Endothelial cell of umbilical vein (primary cell): ENCODE results near the gene TOMM5. TPM values are rescaled to one million over a fixed set of nuclear protein-coding genes. Genes with fewer than 3 reads are reported as not detected.

Experiments used
- BruUV-seq: library from RNA; stranded (reverse); fragments of 400-500 nt; replicated peaks from 2 replicates; lab custom pipeline; 2021; lab: Mats Ljungman, UMichigan
- CTCF ChIA-PET: fragments of 300-600, 350-600 bp; sonication (Branson Sonifier 250); formaldehyde crosslinking; loops from one replicate; lab custom pipeline; 2021; ENCODE audit warnings: antibody characterized with exemption, inconsistent platforms; lab: Charles Lee
- POLR2A ChIA-PET: fragments of 300-600, 350-600 bp; sonication (Branson Sonifier 250); formaldehyde crosslinking; loops from one replicate; lab custom pipeline; 2021; ENCODE audit warnings: antibody characterized with exemption, inconsistent platforms; lab: Charles Lee
- DNase-seq: peaks from one replicate; pipeline ENCODE4 v3.0.0-alpha.2; 2011; ENCODE audit warnings: low read depth, low spot score
- FAIRE-seq: peaks from 2 replicates; lab custom pipeline; 2011; peaks lifted over from hg19 to GRCh38; lab: Jason Lieb, UNC
- H2AFZ ChIP-seq: 2 replicates; pipeline ENCODE4 v1.6.0; 2012; ENCODE audit warnings: low read depth, low read length, control low read depth, inconsistent platforms
- H3K27ac ChIP-seq: 2 replicates; pipeline ENCODE4 v1.5.1; 2011; ENCODE audit warnings: low read depth, mild to moderate bottlenecking, control low read depth, low read length, moderate library complexity; ENCODE audit not compliant: insufficient read depth
- H3K27me3 ChIP-seq, 2 experiments: 2 replicates each; pipeline versions ENCODE4 v1.6.0 to v1.6.1; 2011; ENCODE audit warnings: low read length in 2 of 2, mixed read lengths in 1 of 2; ENCODE audit not compliant: control insufficient read depth in 2 of 2, insufficient read depth in 2 of 2
- H3K36me3 ChIP-seq, 2 experiments: 2 replicates in 1 of 2; 3 replicates in 1 of 2; pipeline ENCODE4 v1.5.1; 2011; ENCODE audit warnings: low read length in 2 of 2, mild to moderate bottlenecking in 1 of 2, moderate library complexity in 1 of 2; ENCODE audit not compliant: control insufficient read depth in 2 of 2, insufficient read depth in 2 of 2; ENCODE audit errors: extremely low read depth in 1 of 2
- H3K4me1 ChIP-seq: 3 replicates; pipeline ENCODE4 v1.5.1; 2011; ENCODE audit warnings: mild to moderate bottlenecking, low read length; ENCODE audit not compliant: control insufficient read depth, insufficient read depth; ENCODE audit errors: extremely low read depth
- H3K4me2 ChIP-seq: 2 replicates; pipeline ENCODE4 v1.6.1; 2011; ENCODE audit warnings: low read length, control low read depth, mixed read lengths; ENCODE audit not compliant: insufficient read depth
- H3K4me3 ChIP-seq, 3 experiments: fragments of 200-600 bp in 1 of 3; sonication (generic), shearing (Covaris generic) in 1 of 3; replicated peaks in 1 of 3; 2 replicates each; pipeline ENCODE4 v1.5.1; 2011 to 2016; ENCODE audit warnings: control low read depth in 3 of 3, low read length in 3 of 3, mild to moderate bottlenecking in 2 of 3, inconsistent platforms in 1 of 3, low read depth in 1 of 3, moderate library complexity in 1 of 3; ENCODE audit not compliant: insufficient read depth in 1 of 3
- H3K79me2 ChIP-seq: 2 replicates; pipeline ENCODE4 v1.6.0; 2012; ENCODE audit warnings: low read length, inconsistent platforms; ENCODE audit not compliant: control insufficient read depth, insufficient read depth
- H3K9ac ChIP-seq: replicated peaks from 2 replicates; pipeline ENCODE3; 2011; ENCODE audit warnings: low read length, control low read depth; ENCODE audit not compliant: insufficient read depth; ENCODE audit errors: extremely low read depth
- H3K9me1 ChIP-seq: replicated peaks from 3 replicates; pipeline ENCODE4 v1.6.0; 2011; ENCODE audit warnings: mild to moderate bottlenecking, low read length; ENCODE audit not compliant: control insufficient read depth, insufficient read depth; ENCODE audit errors: extremely low read depth
- H3K9me3 ChIP-seq: replicated peaks from 2 replicates; pipeline ENCODE4 v1.5.1; 2012; ENCODE audit warnings: low read length, inconsistent platforms; ENCODE audit not compliant: control insufficient read depth, insufficient read depth
- H4K20me1 ChIP-seq: replicated peaks from 2 replicates; pipeline ENCODE3; 2011; ENCODE audit warnings: mild to moderate bottlenecking, low read length; ENCODE audit not compliant: control insufficient read depth, insufficient read depth; ENCODE audit errors: extremely low read depth
- POLR2A ChIP-seq: IDR thresholded peaks from 2 replicates; pipeline ENCODE4 v1.6.1; 2012; ENCODE audit warnings: low read depth, mild to moderate bottlenecking, control low read depth, low read length
- dilution Hi-C: fragments of 300-500 bp; cut with MboI; formaldehyde crosslinking; loops from one replicate; pipeline ENCODE4 v1.15.0; 2019; ENCODE audit warnings: low sequenced_read_pairs; ENCODE audit not compliant: extremely low pct_ligation_motif_present
- intact Hi-C: fragments of 100-400 bp; cut with micrococcal nuclease; formaldehyde crosslinking; loops from one replicate; pipeline ENCODE4 v1.10.0; 2022
- polyA plus RNA-seq, 4 experiments: library from polyadenylated mRNA; depleted of rRNA in 3 of 4; stranded (reverse) in 3 of 4; unstranded in 1 of 4; fragments of >200 nt; gene quantifications; 2 replicates each; pipeline versions ENCODE4 v1.2.1 to v1.2.3, GENCODE V29; 2011 to 2012; ENCODE audit warnings: missing spikeins in 1 of 4
- total RNA-seq: library from RNA; stranded (reverse); gene quantifications from 2 replicates; pipeline ENCODE4 v1.2.3, GENCODE V29; 2021
- TF ChIP-seq, protein P1 (sequence below), 2 donors: IDR thresholded peaks; 1 replicate in 1 of 2; 2 replicates in 1 of 2; pipeline ENCODE4 v1.5.1; 2011; ENCODE audit warnings: low read length in 2 of 2, mild to moderate bottlenecking in 2 of 2, moderate library complexity in 2 of 2, control low read depth in 1 of 2, inconsistent platforms in 1 of 2, low read depth in 1 of 2; ENCODE audit not compliant: insufficient read depth in 1 of 2; ENCODE audit errors: extremely low read depth in 1 of 2

TOMM5 gene
- total and polyA plus RNA-seq, 2 donors (not counting 3 experiments of a cell fraction or from before 2014, with no cell fraction given) = 122 to 147 TPM

DNA sequence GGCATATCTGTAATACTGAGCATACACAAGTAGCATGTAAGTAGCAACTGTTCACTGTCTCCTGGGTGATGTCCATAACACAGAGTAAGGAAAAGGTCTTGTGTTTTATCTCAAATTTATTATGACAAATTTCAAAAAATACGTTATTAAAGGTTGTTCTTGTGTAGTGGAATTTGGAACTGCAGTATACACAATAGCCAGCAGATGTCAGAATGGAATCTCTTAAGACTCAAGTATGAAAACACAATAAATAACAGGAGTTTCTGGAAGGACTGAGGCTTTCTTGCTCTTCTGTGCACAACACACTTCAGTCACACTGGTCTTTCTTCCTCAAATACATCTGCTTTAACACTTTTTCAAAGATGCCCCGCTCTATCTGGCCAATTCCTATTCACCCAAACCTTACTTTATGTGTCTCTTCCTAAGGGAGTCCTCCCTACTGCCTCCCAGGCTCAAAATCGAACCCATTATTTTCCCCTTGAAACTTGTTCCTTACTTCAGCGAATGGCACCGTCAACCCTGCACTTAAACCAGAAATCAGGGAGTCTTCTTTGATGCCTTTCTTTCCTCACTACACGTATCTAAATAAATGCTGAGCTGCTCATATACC is 9.7 kb downstream of the TOMM5 start:
- Histone ChIP-seq H3K4me1 (no peaks in the 10 kb centered on the region), H4K20me1 (no peaks in the 10 kb centered on the region), H3K9me3 (no peaks in the 10 kb centered on the region), H3K36me3 (peaks cover 10 to 24% of the 10 kb centered on the region in 2 experiments), H3K4me3 (no peak overlapping the region), H3K27me3 (no peaks in the 10 kb centered on the region), H2AFZ (no peak overlapping the region), H3K4me2 (no peak overlapping the region), H3K79me2 (peaks cover 50% of the 10 kb centered on the region), H3K9ac (no peak overlapping the region), H3K27ac (no peak overlapping the region), H3K9me1 (no peaks in the 10 kb centered on the region)
- BruUV-seq = no TSS peak
- CTCF ChIA-PET = interaction anchor here (1.4 kb wide), 2 partner anchors 10 to 101 kb away, joined by 5 to 6 read pairs; partner anchors contain the start of gene TOMM5
- intact Hi-C loops (loop anchor here (2.0 to 10.0 kb wide), 3 partner anchors 100 to 202 kb away; partner anchors contain the start of genes EXOSC3 and TRMT10B), dilution Hi-C loops (no loop called here)
- DNase-seq (peak; percentile 75), FAIRE-seq (peak; percentile 68)
- POLR2A ChIA-PET = interaction anchor here (0.6 kb wide), 1 partner anchor 16 kb away, joined by 3 read pairs; no protein-coding TSS in a partner anchor
- TF ChIP-seq POLR2A = no peak
- TF ChIP-seq, protein P1, sequence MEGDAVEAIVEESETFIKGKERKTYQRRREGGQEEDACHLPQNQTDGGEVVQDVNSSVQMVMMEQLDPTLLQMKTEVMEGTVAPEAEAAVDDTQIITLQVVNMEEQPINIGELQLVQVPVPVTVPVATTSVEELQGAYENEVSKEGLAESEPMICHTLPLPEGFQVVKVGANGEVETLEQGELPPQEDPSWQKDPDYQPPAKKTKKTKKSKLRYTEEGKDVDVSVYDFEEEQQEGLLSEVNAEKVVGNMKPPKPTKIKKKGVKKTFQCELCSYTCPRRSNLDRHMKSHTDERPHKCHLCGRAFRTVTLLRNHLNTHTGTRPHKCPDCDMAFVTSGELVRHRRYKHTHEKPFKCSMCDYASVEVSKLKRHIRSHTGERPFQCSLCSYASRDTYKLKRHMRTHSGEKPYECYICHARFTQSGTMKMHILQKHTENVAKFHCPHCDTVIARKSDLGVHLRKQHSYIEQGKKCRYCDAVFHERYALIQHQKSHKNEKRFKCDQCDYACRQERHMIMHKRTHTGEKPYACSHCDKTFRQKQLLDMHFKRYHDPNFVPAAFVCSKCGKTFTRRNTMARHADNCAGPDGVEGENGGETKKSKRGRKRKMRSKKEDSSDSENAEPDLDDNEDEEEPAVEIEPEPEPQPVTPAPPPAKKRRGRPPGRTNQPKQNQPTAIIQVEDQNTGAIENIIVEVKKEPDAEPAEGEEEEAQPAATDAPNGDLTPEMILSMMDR (IDR thresholded peaks at IDR 0.05; ENCODE audit: extremely low read depth in 1 of 2, insufficient read depth in 1 of 2, low read depth in 1 of 2, low read length in 2 of 2) = peak; percentile 36 to 46
